B cell (primary cell): ENCODE results near the gene RNH1. TPM values are rescaled to one million over a fixed set of nuclear protein-coding genes. Genes with fewer than 3 reads are reported as not detected.

Source experiments
- ATAC-seq: fragments of 200-7000 bp; cut with Tn5 transposase; one replicate; pipeline ENCODE4 v1.10.0; 2021; ENCODE audit warnings: low read depth, mild to moderate bottlenecking, moderate number of reproducible peaks, moderate library complexity
- CTCF ChIA-PET: fragments of 350-600 bp; sonication (Branson Sonifier 250); formaldehyde crosslinking; loops from one replicate; lab custom pipeline; 2021; ENCODE audit warnings: antibody characterized with exemption, inconsistent platforms; lab: Charles Lee
- POLR2A ChIA-PET: fragments of 350-600 bp; sonication (Branson Sonifier 250); formaldehyde crosslinking; loops from one replicate; lab custom pipeline; 2021; ENCODE audit warnings: antibody characterized with exemption; lab: Charles Lee
- DNase-seq: peaks from one replicate; pipeline ENCODE4 v3.0.0; 2013
- H2AFZ ChIP-seq: 2 replicates; pipeline ENCODE4 v1.6.1; 2012; ENCODE audit warnings: mild to moderate bottlenecking, low read depth, low read length; ENCODE audit not compliant: insufficient read depth, poor library complexity, severe bottlenecking
- H3K27ac ChIP-seq, 2 donors: 1 replicate in 1 of 2; 2 replicates in 1 of 2; pipeline ENCODE4 v1.5.1; 2012 to 2013; ENCODE audit warnings: low read length in 2 of 2, mild to moderate bottlenecking in 2 of 2, moderate library complexity in 1 of 2
- H3K27me3 ChIP-seq, 4 experiments: fragments of 200-600 bp in 1 of 4; sonication (generic) in 1 of 4; replicated peaks in 1 of 4; 1 replicate in 2 of 4; 2 replicates in 2 of 4; pipeline versions ENCODE4 v1.6.1 to v1.7.0; 2013 to 2016; ENCODE audit warnings: low read length in 3 of 4, mild to moderate bottlenecking in 2 of 4, mixed read lengths in 1 of 4, moderate library complexity in 1 of 4; ENCODE audit not compliant: insufficient read depth in 4 of 4, control insufficient read depth in 3 of 4; ENCODE audit errors: control extremely low read depth in 1 of 4
- H3K36me3 ChIP-seq, 2 experiments: replicated peaks in 1 of 2; 1 replicate in 1 of 2; 2 replicates in 1 of 2; pipeline versions ENCODE4 v1.6.1 to v1.7.1; 2013; ENCODE audit warnings: low read length in 1 of 2; ENCODE audit not compliant: insufficient read depth in 2 of 2, control insufficient read depth in 1 of 2; ENCODE audit errors: control extremely low read depth in 1 of 2, extremely low read depth in 1 of 2
- H3K4me1 ChIP-seq, 2 donors: fragments of 200-600 bp in 1 of 2; sonication (generic) in 1 of 2; 1 replicate in 1 of 2; 2 replicates in 1 of 2; pipeline versions ENCODE4 v1.5.1 to v1.6.1; 2013 to 2017; ENCODE audit warnings: low read length in 2 of 2; ENCODE audit not compliant: control insufficient read depth in 2 of 2, insufficient read depth in 2 of 2
- H3K4me2 ChIP-seq: replicated peaks from 2 replicates; pipeline ENCODE3; 2012; ENCODE audit warnings: mild to moderate bottlenecking, low read depth, low read length; ENCODE audit not compliant: poor library complexity, severe bottlenecking
- H3K4me3 ChIP-seq, 5 experiments: fragments of 200-600 bp in 1 of 5; sonication (generic) in 1 of 5; 1 replicate in 3 of 5; 2 replicates in 2 of 5; pipeline versions ENCODE4 v1.5.1 to v1.7.0; 2011 to 2016; ENCODE audit warnings: low read length in 4 of 5, mild to moderate bottlenecking in 4 of 5, low read depth in 2 of 5, control low read depth in 1 of 5, moderate library complexity in 1 of 5; ENCODE audit not compliant: insufficient read depth in 1 of 5; ENCODE audit errors: control extremely low read depth in 1 of 5, extremely low read depth in 1 of 5
- H3K79me2 ChIP-seq: fragments of 200-600 bp; sonication (generic); one replicate; pipeline ENCODE4 v1.6.0; 2016; ENCODE audit warnings: low read length; ENCODE audit not compliant: control insufficient read depth, insufficient read depth
- H3K9ac ChIP-seq: fragments of 200-600 bp; sonication (generic); 2 replicates; pipeline ENCODE4 v1.6.1; 2017; ENCODE audit warnings: mild to moderate bottlenecking, low read length, moderate library complexity
- H3K9me3 ChIP-seq, 3 donors: one replicate each; pipeline versions ENCODE4 v1.6.1 to v1.7.1; 2013; ENCODE audit warnings: low read length in 2 of 3; ENCODE audit not compliant: control insufficient read depth in 2 of 3, insufficient read depth in 1 of 3; ENCODE audit errors: control extremely low read depth in 1 of 3
- H4K20me1 ChIP-seq: 2 replicates; pipeline ENCODE4 v1.6.0; 2012; ENCODE audit warnings: mild to moderate bottlenecking, low read length; ENCODE audit not compliant: insufficient read depth, control insufficient read depth, poor library complexity, severe bottlenecking
- H3K27ac Mint-ChIP-seq: one replicate; pipeline ENCODE4 v1.8.0; 2021; ENCODE audit warnings: mixed read lengths
- H3K27me3 Mint-ChIP-seq: one replicate; pipeline ENCODE4 v1.8.0; 2021; ENCODE audit warnings: mixed read lengths
- H3K4me1 Mint-ChIP-seq: one replicate; pipeline ENCODE4 v1.8.0; 2021; ENCODE audit warnings: mixed read lengths
- H3K4me3 Mint-ChIP-seq: one replicate; pipeline ENCODE4 v1.8.0; 2021; ENCODE audit warnings: mixed read lengths
- H3K9me3 Mint-ChIP-seq: one replicate; pipeline ENCODE4 v1.8.0; 2022; ENCODE audit warnings: mixed read lengths; ENCODE audit not compliant: insufficient read depth
- CTCF ChIP-seq: fragments of 200-600 bp; IDR thresholded peaks from one replicate; pipeline ENCODE4 v1.8.0; 2022; ENCODE audit warnings: antibody characterized with exemption, mild to moderate bottlenecking
- EZH2 ChIP-seq: IDR thresholded peaks from 2 replicates; pipeline ENCODE4 v1.6.1; 2012; ENCODE audit warnings: borderline replicate concordance, low read depth, mild to moderate bottlenecking, moderate library complexity, low read length; ENCODE audit not compliant: insufficient read depth, poor library complexity, severe bottlenecking
- WGBS: methylation state at CpG from one replicate; pipeline ENCODE4 v1.1.5; 2013; ENCODE audit warnings: missing lambda C conversion rate; ENCODE audit not compliant: insufficient coverage; 5-methylcytosine and 5-hydroxymethylcytosine counted together
- intact Hi-C: fragments of 100-400 bp; cut with micrococcal nuclease; formaldehyde crosslinking; loops from one replicate; pipeline ENCODE4 v1.10.0; 2022
- polyA plus RNA-seq: library from polyadenylated mRNA; depleted of rRNA; stranded (reverse); fragments of >200 nt; gene quantifications from 2 replicates; pipeline ENCODE4 v1.2.3, GENCODE V29; 2012
- total RNA-seq, 2 donors: library from RNA; stranded (reverse); fragments of 120-200 nt in 1 of 2; gene quantifications; 1 replicate in 1 of 2; 2 replicates in 1 of 2; pipeline versions ENCODE4 v1.2.3 to v1.2.4, GENCODE V29; 2013 to 2022

RNH1 gene
- total and polyA plus RNA-seq, 2 donors (not counting 1 experiment from before 2014, with no cell fraction given), result 81.0 to 159 TPM

DNA sequence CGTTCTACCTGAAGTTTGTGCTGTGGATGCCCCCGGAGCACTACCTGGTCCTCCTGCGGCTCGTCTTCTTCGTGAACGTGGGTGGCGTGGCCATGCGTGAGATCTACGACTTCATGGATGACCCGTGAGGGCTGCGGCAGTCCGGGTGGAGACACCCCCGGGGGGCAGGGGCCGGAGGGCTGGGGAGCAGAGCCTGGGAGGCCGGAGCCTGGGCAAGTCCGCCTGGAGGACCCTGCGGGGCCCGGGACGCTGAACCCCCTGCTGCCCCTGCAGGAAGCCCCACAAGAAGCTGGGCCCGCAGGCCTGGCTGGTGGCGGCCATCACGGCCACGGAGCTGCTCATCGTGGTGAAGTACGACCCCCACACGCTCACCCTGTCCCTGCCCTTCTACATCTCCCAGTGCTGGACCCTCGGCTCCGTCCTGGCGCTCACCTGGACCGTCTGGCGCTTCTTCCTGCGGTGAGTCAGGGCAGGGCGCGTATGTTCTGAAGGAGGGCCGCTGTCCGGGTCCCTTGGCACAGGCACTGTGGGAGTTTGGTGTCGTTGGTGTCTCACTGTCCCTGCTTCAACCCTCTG lies 17.3 kb downstream of the RNH1 start:
- TF ChIP-seq EZH2 (no peak), CTCF (no peak)
- Histone ChIP-seq H3K36me3 (peaks cover 0 to 4% of the 10 kb centered on the region in 2 experiments), H3K4me2 (no peak overlapping the region), H3K27ac (no peak overlapping the region), H4K20me1 (no peaks in the 10 kb centered on the region), H3K4me1 (no peaks in the 10 kb centered on the region), H2AFZ (no peak overlapping the region), H3K27me3 (no peaks in the 10 kb centered on the region), H3K79me2 (no peaks in the 10 kb centered on the region), H3K4me3 (no peak overlapping the region), H3K9ac (no peak overlapping the region), H3K9me3 (peaks cover 0 to 3% (median 0%) of the 10 kb centered on the region in 3 donors)
- POLR2A ChIA-PET, result no interaction called here
- CTCF ChIA-PET, result no interaction called here
- 95% methylated on average over 33 of the region's 37 CpGs for WGBS
- H3K27ac Mint-ChIP-seq, result no peak overlapping the region
- no peaks in the 10 kb centered on the region for H3K9me3 Mint-ChIP-seq
- no peaks in the 10 kb centered on the region for H3K27me3 Mint-ChIP-seq
- DNase-seq, result no peak
- H3K4me3 Mint-ChIP-seq, result no peak overlapping the region
- no peaks in the 10 kb centered on the region for H3K4me1 Mint-ChIP-seq
- ATAC-seq, result no peak
- intact Hi-C loops, result no loop called here

DNA sequence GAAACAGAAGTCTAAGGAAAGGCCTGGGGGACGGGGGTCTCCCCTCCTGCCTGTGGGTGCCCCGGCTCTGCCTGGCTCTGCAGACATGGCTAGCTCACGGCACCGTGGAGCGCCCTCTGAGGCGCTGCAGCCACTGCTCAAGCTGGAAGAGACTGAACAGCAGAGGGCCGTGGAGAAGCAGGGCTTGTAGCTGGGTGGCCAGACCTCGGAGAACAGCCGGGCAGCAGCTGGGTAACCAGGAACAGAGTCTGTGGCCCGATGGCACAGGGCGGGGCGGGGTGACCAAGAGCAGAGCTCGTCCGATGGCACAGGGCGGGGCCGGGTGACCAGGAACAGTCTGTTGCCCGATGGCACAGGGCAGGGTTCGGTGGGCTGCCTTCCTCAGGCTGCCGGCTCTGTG lies 18.1 kb downstream of the RNH1 start:
- WGBS, result 98% methylated on average over 19 of the region's 19 CpGs
- H3K27me3 Mint-ChIP-seq, result no peaks in the 10 kb centered on the region
- no peaks in the 10 kb centered on the region for H3K9me3 Mint-ChIP-seq
- Histone ChIP-seq H3K27ac (no peak overlapping the region), H3K9ac (no peak overlapping the region), H3K4me1 (no peaks in the 10 kb centered on the region), H2AFZ (no peak overlapping the region), H3K27me3 (no peaks in the 10 kb centered on the region), H3K36me3 (no peaks in the 10 kb centered on the region), H3K4me2 (no peak overlapping the region), H3K9me3 (peaks cover 0 to 3% (median 0%) of the 10 kb centered on the region in 3 donors), H3K79me2 (no peaks in the 10 kb centered on the region), H4K20me1 (no peaks in the 10 kb centered on the region), H3K4me3 (no peak overlapping the region)
- TF ChIP-seq EZH2 (no peak), CTCF (no peak)
- ChIA-PET POLR2A (no interaction called here), CTCF (no interaction called here)
- intact Hi-C loops, result no loop called here
- no peaks in the 10 kb centered on the region for H3K4me1 Mint-ChIP-seq
- no peak for DNase-seq
- H3K27ac Mint-ChIP-seq, result no peak overlapping the region
- H3K4me3 Mint-ChIP-seq, result no peak overlapping the region
- no peak for ATAC-seq
